Measurements from ENCODE around the gene CCDC91. TPM values are rescaled to one million over a fixed set of nuclear protein-coding genes. Genes with fewer than 3 reads are reported as not detected.

Gene CCDC91
- total RNA-seq, 6 donors from 2014 or later, result 27.7 to 77.5 (median 30.2) TPM

GRCh38 chr12:28537474-28537873 is 347.2 kb downstream of the CCDC91 start:
- no peak for DNase-seq
- TF ChIP-seq POLR2AphosphoS5 (IDR thresholded peaks at IDR 0.05) (no peak), POLR2A (IDR thresholded peaks at IDR 0.05) (no peak), EP300 (IDR thresholded peaks at IDR 0.05) (no peak)
- TF ChIP-seq, protein P1, sequence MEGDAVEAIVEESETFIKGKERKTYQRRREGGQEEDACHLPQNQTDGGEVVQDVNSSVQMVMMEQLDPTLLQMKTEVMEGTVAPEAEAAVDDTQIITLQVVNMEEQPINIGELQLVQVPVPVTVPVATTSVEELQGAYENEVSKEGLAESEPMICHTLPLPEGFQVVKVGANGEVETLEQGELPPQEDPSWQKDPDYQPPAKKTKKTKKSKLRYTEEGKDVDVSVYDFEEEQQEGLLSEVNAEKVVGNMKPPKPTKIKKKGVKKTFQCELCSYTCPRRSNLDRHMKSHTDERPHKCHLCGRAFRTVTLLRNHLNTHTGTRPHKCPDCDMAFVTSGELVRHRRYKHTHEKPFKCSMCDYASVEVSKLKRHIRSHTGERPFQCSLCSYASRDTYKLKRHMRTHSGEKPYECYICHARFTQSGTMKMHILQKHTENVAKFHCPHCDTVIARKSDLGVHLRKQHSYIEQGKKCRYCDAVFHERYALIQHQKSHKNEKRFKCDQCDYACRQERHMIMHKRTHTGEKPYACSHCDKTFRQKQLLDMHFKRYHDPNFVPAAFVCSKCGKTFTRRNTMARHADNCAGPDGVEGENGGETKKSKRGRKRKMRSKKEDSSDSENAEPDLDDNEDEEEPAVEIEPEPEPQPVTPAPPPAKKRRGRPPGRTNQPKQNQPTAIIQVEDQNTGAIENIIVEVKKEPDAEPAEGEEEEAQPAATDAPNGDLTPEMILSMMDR (IDR thresholded peaks at IDR 0.05), result no peak
- no peak for ATAC-seq (ENCODE audit: low FRiP score in 2 of 2)

GRCh38 chr12:28539691-28540323 is 349.6 kb downstream of the CCDC91 start:
- Histone ChIP-seq H3K36me3 (no peaks in the 10 kb centered on the region), H3K4me3 (no peak overlapping the region), H3K27me3 (no peaks in the 10 kb centered on the region), H3K4me1 (no peaks in the 10 kb centered on the region), H3K9me3 (no peaks in the 10 kb centered on the region), H3K27ac (no peak overlapping the region)
- DNase-seq (no peak), ATAC-seq (ENCODE audit: low FRiP score in 2 of 2) (no peak)
- 95 to 99% methylated on average over 4 of the region's 4 CpGs for WGBS, 2 donors
- TF ChIP-seq POLR2AphosphoS5 (IDR thresholded peaks at IDR 0.05) (no peak), POLR2A (IDR thresholded peaks at IDR 0.05) (no peak), EP300 (IDR thresholded peaks at IDR 0.05) (no peak)
- TF ChIP-seq, protein P1 (IDR thresholded peaks at IDR 0.05), result no peak

More at GRCh38 chr12:28537474-28537873, 347.2 kb downstream of the CCDC91 start:
- H3K27me3 ChIP-seq, result no peaks in the 10 kb centered on the region
- WGBS, 2 donors, result 88 to 93% methylated on average over 1 of the region's 1 CpG
- H3K27ac ChIP-seq, result no peak overlapping the region
- H3K9me3 ChIP-seq, result no peaks in the 10 kb centered on the region
- no peaks in the 10 kb centered on the region for H3K4me1 ChIP-seq
- no peak overlapping the region for H3K4me3 ChIP-seq
- H3K36me3 ChIP-seq, result no peaks in the 10 kb centered on the region

GRCh38 chr12:28540324-28540714 is 350.1 kb downstream of the CCDC91 start:
- ATAC-seq (ENCODE audit: low FRiP score in 2 of 2) (no peak), DNase-seq (no peak)
- WGBS, 2 donors, result 92 to 96% methylated on average over 2 of the region's 2 CpGs
- H3K4me3 ChIP-seq, result no peak overlapping the region
- H3K36me3 ChIP-seq, result no peaks in the 10 kb centered on the region
- TF ChIP-seq POLR2A (IDR thresholded peaks at IDR 0.05) (no peak), EP300 (IDR thresholded peaks at IDR 0.05) (no peak)
- no peak overlapping the region for H3K27ac ChIP-seq
- no peaks in the 10 kb centered on the region for H3K9me3 ChIP-seq
- H3K27me3 ChIP-seq, result no peaks in the 10 kb centered on the region
- H3K4me1 ChIP-seq, result no peaks in the 10 kb centered on the region

GRCh38 chr12:28543021-28543890 is 353.0 kb downstream of the CCDC91 start:
- TF ChIP-seq POLR2AphosphoS5 (IDR thresholded peaks at IDR 0.05) (no peak), EP300 (IDR thresholded peaks at IDR 0.05) (no peak), POLR2A (IDR thresholded peaks at IDR 0.05) (no peak)
- TF ChIP-seq, protein P1 (IDR thresholded peaks at IDR 0.05), result no peak
- Histone ChIP-seq H3K36me3 (no peaks in the 10 kb centered on the region), H3K4me3 (no peak overlapping the region), H3K4me1 (no peaks in the 10 kb centered on the region), H3K9me3 (no peaks in the 10 kb centered on the region), H3K27me3 (no peaks in the 10 kb centered on the region), H3K27ac (no peak overlapping the region)
- WGBS, 2 donors, result 85 to 88% methylated on average over 10 of the region's 10 CpGs
- no peak for ATAC-seq (ENCODE audit: low FRiP score in 2 of 2)
- DNase-seq, result no peak
